ENCODE data around the gene RBM39. TPM values are rescaled to one million over a fixed set of nuclear protein-coding genes. Genes with fewer than 3 reads are reported as not detected.
A peak's percentile ranks its signal among the peaks of the same experiment; 100 is the strongest.

The RBM39 gene
- total and polyA plus RNA-seq, 2 of the 13 experiments (the other 11 are each of a cell fraction or from before 2014, with no cell fraction given), result 788 to 920 TPM

DNA sequence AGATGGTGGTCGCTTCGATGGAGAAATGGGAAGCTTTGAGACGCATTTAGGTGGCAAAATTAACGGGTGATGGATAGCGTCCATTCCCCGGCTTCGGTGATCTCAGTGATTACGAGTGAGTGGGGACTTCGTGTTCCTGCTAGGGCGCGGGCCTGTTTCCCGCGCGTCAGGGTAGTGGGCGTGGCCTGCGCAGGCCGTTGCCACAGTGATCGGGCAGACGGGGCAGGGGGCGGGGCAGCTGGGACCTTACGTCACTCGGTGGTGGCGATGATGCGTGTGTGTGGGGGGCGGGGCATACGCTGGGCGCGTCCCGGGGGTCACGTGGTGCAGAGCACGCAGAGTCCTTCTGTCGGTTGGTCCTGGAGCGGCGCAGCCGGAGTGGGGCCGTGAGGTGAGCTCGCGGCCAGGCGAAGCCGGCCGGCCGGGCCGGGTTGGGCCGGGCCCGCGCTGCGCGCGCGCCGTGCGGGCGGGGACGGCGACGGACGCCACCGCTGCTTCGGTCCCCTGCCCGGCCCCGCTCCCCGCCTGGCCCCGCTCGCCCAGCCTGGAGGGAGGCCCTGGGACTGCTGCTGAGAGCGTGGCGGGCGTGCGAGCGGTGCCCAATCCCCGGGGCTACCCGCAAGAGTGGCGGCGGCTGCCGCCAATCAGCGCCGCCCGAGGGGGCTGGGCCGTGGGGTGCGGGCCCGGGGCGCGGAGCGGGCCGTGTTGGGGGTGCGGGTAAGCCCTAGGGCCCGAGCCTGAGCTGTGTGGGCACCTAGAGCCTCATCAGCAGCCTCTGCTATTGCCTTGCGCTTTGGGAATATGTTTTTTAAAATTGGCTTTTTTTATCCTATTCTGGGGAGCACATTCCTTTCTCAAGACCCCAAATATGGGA, 29.9 kb upstream of the RBM39 start, which contains the start of gene PHF20 (continued):
- TF ChIP-seq MNT (IDR thresholded peaks at IDR 0.05) (peak; percentile 74), ZBTB42 (CRISPR knock-in tag; IDR thresholded peaks at IDR 0.05) (peak; percentile 57), STAT6 (CRISPR knock-in tag; IDR thresholded peaks at IDR 0.05; ENCODE audit: borderline replicate concordance) (peak; percentile 70; the same call in 1 of the 2 replicates), ZNF687 (CRISPR knock-in tag; IDR thresholded peaks at IDR 0.05) (peak; percentile 99), STAG1 (CRISPR knock-in tag; IDR thresholded peaks at IDR 0.05) (0 out of 2 replicates have a peak, but pooled peaks have one; percentile 0), ZFP36 (IDR thresholded peaks at IDR 0.05; ENCODE audit: borderline replicate concordance, low read depth, low read length, partially characterized antibody) (peak; percentile 22), ZNF75D (CRISPR knock-in tag; IDR thresholded peaks at IDR 0.05; ENCODE audit: borderline replicate concordance) (no peak), NFE2L1 (CRISPR knock-in tag; IDR thresholded peaks at IDR 0.05; ENCODE audit: borderline replicate concordance) (peak; percentile 90; the same call in 1 of the 2 replicates), ZFP1 (CRISPR knock-in tag; IDR thresholded peaks at IDR 0.05) (peak; percentile 79), ZNF850 (CRISPR knock-in tag; conservative IDR thresholded peaks at IDR 0.05) (peak; percentile 93; the same call in 1 of the 2 replicates), ZFP90 (CRISPR knock-in tag; IDR thresholded peaks at IDR 0.05; ENCODE audit: borderline replicate concordance) (peak; percentile 97), EHMT2 (IDR thresholded peaks at IDR 0.05; ENCODE audit: borderline replicate concordance, low read depth, low read length) (no peak; the same call in 1 of the 2 replicates), PHF8 (CRISPR knock-in tag; IDR thresholded peaks at IDR 0.05) (peak; percentile 75), MIER2 (CRISPR knock-in tag; IDR thresholded peaks at IDR 0.05) (peak; percentile 30; the same call in 1 of the 2 replicates), SMYD3 (CRISPR knock-in tag; IDR thresholded peaks at IDR 0.05) (peak; percentile 96; the same call in 1 of the 2 replicates), BRD4 (CRISPR knock-in tag; IDR thresholded peaks at IDR 0.05) (peak; percentile 69; the same call in 1 of the 2 replicates)
- TF ChIP-seq, protein P1, sequence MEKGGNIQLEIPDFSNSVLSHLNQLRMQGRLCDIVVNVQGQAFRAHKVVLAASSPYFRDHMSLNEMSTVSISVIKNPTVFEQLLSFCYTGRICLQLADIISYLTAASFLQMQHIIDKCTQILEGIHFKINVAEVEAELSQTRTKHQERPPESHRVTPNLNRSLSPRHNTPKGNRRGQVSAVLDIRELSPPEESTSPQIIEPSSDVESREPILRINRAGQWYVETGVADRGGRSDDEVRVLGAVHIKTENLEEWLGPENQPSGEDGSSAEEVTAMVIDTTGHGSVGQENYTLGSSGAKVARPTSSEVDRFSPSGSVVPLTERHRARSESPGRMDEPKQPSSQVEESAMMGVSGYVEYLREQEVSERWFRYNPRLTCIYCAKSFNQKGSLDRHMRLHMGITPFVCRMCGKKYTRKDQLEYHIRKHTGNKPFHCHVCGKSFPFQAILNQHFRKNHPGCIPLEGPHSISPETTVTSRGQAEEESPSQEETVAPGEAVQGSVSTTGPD (CRISPR knock-in tag; IDR thresholded peaks at IDR 0.05), result no peak
- TF ChIP-seq, protein P2, sequence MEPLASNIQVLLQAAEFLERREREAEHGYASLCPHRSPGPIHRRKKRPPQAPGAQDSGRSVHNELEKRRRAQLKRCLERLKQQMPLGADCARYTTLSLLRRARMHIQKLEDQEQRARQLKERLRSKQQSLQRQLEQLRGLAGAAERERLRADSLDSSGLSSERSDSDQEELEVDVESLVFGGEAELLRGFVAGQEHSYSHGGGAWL (CRISPR knock-in tag; IDR thresholded peaks at IDR 0.05), result peak; percentile 94
